H1 (cell line): ENCODE measurements around the gene DERL3. TPM values are rescaled to one million over a fixed set of nuclear protein-coding genes. Genes with fewer than 3 reads are reported as not detected.

Experiments used
- CTCF ChIA-PET: fragments of 300-600 bp; sonication (Branson Sonifier 250); formaldehyde crosslinking; loops from one replicate; lab custom pipeline; 2021; ENCODE audit not compliant: partially characterized antibody; lab: Charles Lee
- POLR2A ChIA-PET: fragments of 300-600 bp; sonication (Branson Sonifier 250); formaldehyde crosslinking; loops from one replicate; lab custom pipeline; 2021; ENCODE audit warnings: inconsistent platforms; ENCODE audit not compliant: partially characterized antibody; lab: Charles Lee
- DNase-seq, 2 experiments: peaks; one replicate each; pipeline versions ENCODE4 v3.0.0 to v3.0.0-alpha.2; 2010 to 2022; ENCODE audit warnings: low spot score in 2 of 2, low read depth in 1 of 2, mixed read lengths in 1 of 2
- FAIRE-seq: peaks from 2 replicates; lab custom pipeline; 2011; peaks lifted over from hg19 to GRCh38; lab: Jason Lieb, UNC
- H2AFZ ChIP-seq: 2 replicates; pipeline ENCODE4 v1.8.1; 2012; ENCODE audit warnings: low read length, inconsistent platforms
- H2AK5ac ChIP-seq: 2 replicates; pipeline ENCODE4 v1.6.1; 2013; ENCODE audit warnings: low read depth, low read length
- H2BK120ac ChIP-seq: replicated peaks from 2 replicates; pipeline ENCODE3; 2013; ENCODE audit warnings: low read depth, low read length, inconsistent platforms
- H2BK12ac ChIP-seq: 2 replicates; pipeline ENCODE4 v1.6.1; 2013; ENCODE audit warnings: low read depth, low read length
- H2BK15ac ChIP-seq: 2 replicates; pipeline ENCODE4 v1.6.1; 2013; ENCODE audit warnings: low read length
- H2BK20ac ChIP-seq: 2 replicates; pipeline ENCODE4 v1.6.1; 2013; ENCODE audit warnings: low read length
- H2BK5ac ChIP-seq: 2 replicates; pipeline ENCODE4 v1.6.1; 2013; ENCODE audit warnings: low read depth, low read length
- H3K14ac ChIP-seq: 2 replicates; pipeline ENCODE4 v1.6.1; 2013; ENCODE audit warnings: inconsistent platforms; ENCODE audit not compliant: insufficient read length
- H3K18ac ChIP-seq: 2 replicates; pipeline ENCODE4 v1.6.1; 2013; ENCODE audit warnings: low read length; ENCODE audit errors: extremely low read depth
- H3K23ac ChIP-seq: 2 replicates; pipeline ENCODE4 v1.6.1; 2013; ENCODE audit warnings: inconsistent platforms; ENCODE audit not compliant: insufficient read length
- H3K23me2 ChIP-seq: 2 replicates; pipeline ENCODE4 v1.6.1; 2013; ENCODE audit warnings: low read depth, low read length
- H3K27ac ChIP-seq: 2 replicates; pipeline ENCODE4 v1.6.1; 2011; ENCODE audit warnings: low read depth, low read length, inconsistent platforms
- H3K27me3 ChIP-seq, 4 experiments: replicated peaks in 1 of 4; 1 replicate in 1 of 4; 2 replicates in 3 of 4; pipeline versions ENCODE4 v1.6.1 to v1.8.1; 2011 to 2013; ENCODE audit warnings: low read length in 3 of 4, mild to moderate bottlenecking in 3 of 4, inconsistent platforms in 2 of 4, mixed read lengths in 2 of 4, moderate library complexity in 1 of 4; ENCODE audit not compliant: control insufficient read depth in 3 of 4, insufficient read depth in 3 of 4; ENCODE audit errors: extremely low read depth in 1 of 4
- H3K36me3 ChIP-seq, 4 experiments: 2 replicates each; pipeline versions ENCODE4 v1.6.1 to v1.8.1; 2011 to 2013; ENCODE audit warnings: mild to moderate bottlenecking in 4 of 4, low read length in 3 of 4, moderate library complexity in 2 of 4, control low read depth in 1 of 4, inconsistent platforms in 1 of 4; ENCODE audit not compliant: insufficient read depth in 4 of 4, control insufficient read depth in 2 of 4
- H3K4ac ChIP-seq: replicated peaks from 2 replicates; pipeline ENCODE3; 2013; ENCODE audit warnings: low read length, low read depth, mixed read lengths, inconsistent platforms; ENCODE audit not compliant: insufficient read length
- H3K4me1 ChIP-seq, 4 experiments: replicated peaks in 1 of 4; 1 replicate in 1 of 4; 2 replicates in 3 of 4; pipeline versions ENCODE4 v1.6.1 to v1.8.1; 2011 to 2013; ENCODE audit warnings: low read length in 3 of 4, inconsistent platforms in 2 of 4, mixed read lengths in 1 of 4; ENCODE audit not compliant: insufficient read depth in 4 of 4, control insufficient read depth in 3 of 4
- H3K4me2 ChIP-seq, 2 experiments: 2 replicates each; pipeline versions ENCODE4 v1.6.1 to v1.8.1; 2011 to 2013; ENCODE audit warnings: low read depth in 2 of 2, low read length in 2 of 2, control low read depth in 1 of 2, inconsistent platforms in 1 of 2, mild to moderate bottlenecking in 1 of 2; ENCODE audit not compliant: insufficient read depth in 1 of 2
- H3K4me3 ChIP-seq, 4 experiments: fragments of 200-600, 300-600 bp in 1 of 4; sonication (generic), shearing (Covaris generic), sonication (Bioruptor Twin) in 1 of 4; 2 replicates each; pipeline versions ENCODE4 v1.5.1 to v1.8.1; 2011 to 2016; ENCODE audit warnings: low read length in 4 of 4, low read depth in 3 of 4, control low read depth in 2 of 4, inconsistent platforms in 2 of 4, mild to moderate bottlenecking in 2 of 4, mixed read lengths in 1 of 4, moderate library complexity in 1 of 4; ENCODE audit not compliant: insufficient read depth in 2 of 4; ENCODE audit errors: extremely low read depth in 1 of 4
- H3K56ac ChIP-seq: replicated peaks from 2 replicates; pipeline ENCODE3; 2013; ENCODE audit warnings: low read depth, mild to moderate bottlenecking, mixed read lengths, low read length, inconsistent platforms; ENCODE audit not compliant: insufficient read length
- H3K79me1 ChIP-seq: 2 replicates; pipeline ENCODE4 v1.6.1; 2013; ENCODE audit warnings: low read depth, low read length, control low read depth
- H3K79me2 ChIP-seq, 2 experiments: 2 replicates each; pipeline versions ENCODE4 v1.6.1 to v1.8.1; 2012 to 2013; ENCODE audit warnings: low read length in 2 of 2, mild to moderate bottlenecking in 2 of 2, inconsistent platforms in 1 of 2; ENCODE audit not compliant: insufficient read depth in 2 of 2, control insufficient read depth in 1 of 2
- H3K9ac ChIP-seq, 4 experiments: replicated peaks in 1 of 4; 1 replicate in 1 of 4; 2 replicates in 3 of 4; pipeline versions ENCODE4 v1.6.1 to v1.8.1; 2011 to 2013; ENCODE audit warnings: low read depth in 3 of 4, low read length in 3 of 4, control low read depth in 2 of 4, mild to moderate bottlenecking in 2 of 4, moderate library complexity in 2 of 4, inconsistent platforms in 1 of 4; ENCODE audit errors: extremely low read depth in 1 of 4
- H3K9me3 ChIP-seq, 2 experiments: 2 replicates each; pipeline versions ENCODE4 v1.6.1 to v1.8.1; 2012 to 2013; ENCODE audit warnings: mild to moderate bottlenecking in 2 of 2, moderate library complexity in 2 of 2, control low read depth in 1 of 2, inconsistent platforms in 1 of 2, low read depth in 1 of 2, low read length in 1 of 2, mixed read lengths in 1 of 2; ENCODE audit not compliant: insufficient read depth in 2 of 2
- H4K20me1 ChIP-seq, 2 experiments: replicated peaks in 1 of 2; 2 replicates each; pipeline versions ENCODE3 to v1.8.1; 2011 to 2013; ENCODE audit warnings: inconsistent platforms in 2 of 2, low read length in 2 of 2, mild to moderate bottlenecking in 1 of 2; ENCODE audit not compliant: insufficient read depth in 2 of 2, control insufficient read depth in 1 of 2
- H4K5ac ChIP-seq: 2 replicates; pipeline ENCODE4 v1.6.1; 2013; ENCODE audit warnings: low read length, low read depth, mixed read lengths, inconsistent platforms; ENCODE audit not compliant: insufficient read length
- H4K8ac ChIP-seq: 2 replicates; pipeline ENCODE4 v1.8.0; 2013; ENCODE audit warnings: mild to moderate bottlenecking, moderate library complexity, low read length, inconsistent platforms; ENCODE audit not compliant: insufficient read depth; ENCODE audit errors: extremely low read depth
- H4K91ac ChIP-seq: replicated peaks from 2 replicates; pipeline ENCODE3; 2013; ENCODE audit warnings: low read length, mixed read lengths, inconsistent platforms; ENCODE audit not compliant: insufficient read length
- GTF2F1 ChIP-seq: IDR thresholded peaks from 2 replicates; pipeline ENCODE4 v1.6.1; 2012; ENCODE audit warnings: low read depth, low read length, improper control_type of control experiment, borderline replicate concordance
- KDM5A ChIP-seq: fragments of 200-600 bp; IDR thresholded peaks from 2 replicates; pipeline ENCODE4 v1.7.1; 2012; ENCODE audit warnings: mild to moderate bottlenecking, low read length, inconsistent platforms, mixed read lengths
- NRF1 ChIP-seq: IDR thresholded peaks from 2 replicates; pipeline ENCODE4 v1.6.1; 2011; ENCODE audit warnings: mild to moderate bottlenecking, low read depth, low read length, improper control_type of control experiment
- RFX5 ChIP-seq: IDR thresholded peaks from 2 replicates; pipeline ENCODE4 v1.6.1; 2011; ENCODE audit warnings: low read depth, low read length, improper control_type of control experiment, borderline replicate concordance
- SP4 ChIP-seq: IDR thresholded peaks from 2 replicates; pipeline ENCODE4 v1.6.1; 2012; ENCODE audit warnings: low read length, inconsistent platforms
- whole genome bisulfite sequencing, 2 experiments: shearing (Covaris generic) in 1 of 2; methylation state at CpG; one replicate each; pipeline versions ENCODE4 v1.1.6 to v1.1.7; 2013 to 2015; ENCODE audit warnings: low lambda C conversion rate in 2 of 2, mixed read lengths in 2 of 2, inconsistent platforms in 1 of 2, low coverage in 1 of 2, missing lambda C conversion rate in 1 of 2; ENCODE audit not compliant: insufficient replicate concordance in 2 of 2, insufficient coverage in 1 of 2, insufficient read length in 1 of 2; ENCODE audit errors: extremely low coverage in 1 of 2, missing lambda C conversion rate in 1 of 2; 5-methylcytosine and 5-hydroxymethylcytosine counted together
- polyA plus RNA-seq, 7 experiments: library from polyadenylated mRNA; depleted of rRNA in 3 of 7; stranded (reverse) in 5 of 7; unstranded in 2 of 7; fragments of >200 nt in 5 of 7; fragments of 200-250 nt in 2 of 7; gene quantifications; 1 replicate in 5 of 7; 2 replicates in 1 of 7; 4 replicates in 1 of 7; pipeline versions ENCODE4 v1.2.1 to v1.2.3, GENCODE V29; 2011 to 2013; ENCODE audit warnings: missing spikeins in 2 of 7, mixed read lengths in 2 of 7
- total RNA-seq: library from RNA; stranded (reverse); fragmentation: NEBNext Ultra II Directional; extraction: Animal tissue kit (Norgen Biotek cat#: 25700); gene quantifications from 2 replicates; pipeline ENCODE4 v1.2.1, GENCODE V29; 2021

DERL3 gene
- total and polyA plus RNA-seq, 2 of the 8 experiments (the other 6 are each of a cell fraction or from before 2014, with no cell fraction given) = 8.7 to 19.5 TPM

GRCh38 chr22:23857606-23858483 is 19.0 kb upstream of the DERL3 start, which contains the start of gene SLC2A11:
SLC2A11 (plus strand) TSS chr22:23857875; CDS start chr22:23858000, 125 bp downstream.
- Histone ChIP-seq H3K27ac (peak within 1 kb of the TSS; percentile 68), H3K79me1 (no peaks in the 10 kb centered on the region), H3K4me3 (peak within 1 kb of the TSS; percentile 48 to 84 (median 68)), H3K4me1 (peaks cover 3 to 15% (median 5%) of the 10 kb centered on the region in 4 experiments; a peak in 6 of 7 replicates), H3K18ac (peak within 1 kb of the TSS; percentile 93), H4K20me1 (peaks cover 0 to 6% of the 10 kb centered on the region in 2 experiments), H2BK5ac (peak within 1 kb of the TSS; percentile 85), H3K23me2 (peaks cover 11% of the 10 kb centered on the region), H4K91ac (peak within 1 kb of the TSS; percentile 96), H3K9me3 (no peaks in the 10 kb centered on the region), H3K14ac (peak within 1 kb of the TSS; percentile 82), H2AFZ (peak within 1 kb of the TSS; percentile 97), H2BK120ac (peak within 1 kb of the TSS; percentile 66), H3K27me3 (no peaks in the 10 kb centered on the region), H3K23ac (no peak within 1 kb of the TSS), H3K79me2 (no peaks in the 10 kb centered on the region), H3K36me3 (no peaks in the 10 kb centered on the region), H4K5ac (peak within 1 kb of the TSS; percentile 98), H4K8ac (peak within 1 kb of the TSS; percentile 90), H3K4ac (peak within 1 kb of the TSS; percentile 95), H2BK15ac (peak within 1 kb of the TSS; percentile 72; the same call in 1 of the 2 replicates), H2AK5ac (no peak within 1 kb of the TSS), H3K9ac (peak within 1 kb of the TSS in 3 of 4 experiments; percentile 54 to 66 (median 60); a peak in 6 of 7 replicates), H2BK20ac (no peak within 1 kb of the TSS), H3K4me2 (peak within 1 kb of the TSS; percentile 76 to 97), H3K56ac (peak within 1 kb of the TSS; percentile 83), H2BK12ac (peak within 1 kb of the TSS; percentile 85; the same call in 1 of the 2 replicates)
- peak; percentile 58 for FAIRE-seq
- POLR2A ChIA-PET = interaction anchor here (0.5 to 3.3 kb wide), 24 partner anchors 10 to 343 kb away, joined by 3 to 37 read pairs (median 4); partner anchors contain the start of genes DERL3, MIF and MMP11
- peak; percentile 95 to 96 for DNase-seq
- whole genome bisulfite sequencing, 2 experiments = 2% methylated on average over 60 of the region's 60 CpGs; no CpG with 5 or more reads in 1 of the 2 experiments
- CTCF ChIA-PET = interaction anchor here (0.7 to 2.5 kb wide), 15 partner anchors 8 to 296 kb away, joined by 3 to 13 read pairs (median 5); partner anchors contain the start of genes CHCHD10 and MIF
- TF ChIP-seq SP4 = peak; percentile 47; the same call in 1 of the 2 replicates
- TF ChIP-seq KDM5A = no peak
- no peak for TF ChIP-seq GTF2F1
- TF ChIP-seq RFX5 = no peak
- peak; percentile 99 for TF ChIP-seq NRF1
